Pancreas (tissue), 10 donors: ENCODE results near the gene BCL7A. TPM values are rescaled to one million over a fixed set of nuclear protein-coding genes. Genes with fewer than 3 reads are reported as not detected.

Experiments used
- ATAC-seq, 4 donors: fragments of 200-7000 bp; cut with Tn5 transposase; one replicate each; pipeline versions ENCODE4 v1.8.0 to v1.9.1; 2020; ENCODE audit warnings: mild to moderate bottlenecking in 4 of 4, moderate library complexity in 4 of 4
- DNase-seq, 6 donors: peaks; one replicate each; pipeline ENCODE4 v3.0.0-alpha.2; 2020
- FAIRE-seq: peaks from 2 replicates; lab custom pipeline; 2012; peaks lifted over from hg19 to GRCh38; lab: Jason Lieb, UNC
- H3K27ac ChIP-seq, 4 donors: fragments of 200-600 bp; sonication (generic); 1 replicate in 3 of 4; 2 replicates in 1 of 4; pipeline versions ENCODE4 v1.5.0 to v1.8.0; 2020
- H3K27me3 ChIP-seq, 4 donors: fragments of 200-600 bp; one replicate each; pipeline ENCODE4 v1.8.0; 2021
- H3K36me3 ChIP-seq, 3 donors: fragments of 200-600 bp; sonication (generic) in 1 of 3; one replicate each; pipeline versions ENCODE4 v1.5.0 to v1.8.0; 2020 to 2021
- H3K4me1 ChIP-seq, 3 donors: fragments of 200-600 bp; one replicate each; pipeline ENCODE4 v1.8.0; 2021
- H3K4me3 ChIP-seq, 4 donors: fragments of 200-600 bp; sonication (generic) in 2 of 4; one replicate each; pipeline versions ENCODE4 v1.5.0 to v1.8.0; 2020 to 2021
- H3K9me3 ChIP-seq, 4 donors: fragments of 200-600 bp; one replicate each; pipeline ENCODE4 v1.8.0; 2021
- CTCF ChIP-seq, 4 donors: fragments of 200-600 bp; sonication (generic) in 3 of 4; IDR thresholded peaks; one replicate each; pipeline versions ENCODE4 v1.5.0 to v1.8.0; 2021; ENCODE audit warnings: antibody characterized with exemption in 4 of 4
- WGBS, 2 donors: extraction: QIAGEN DNeasy Blood & Tissue Kit; methylation state at CpG; one replicate each; pipeline ENCODE4 v1.1.7; 2013; 5-methylcytosine and 5-hydroxymethylcytosine counted together
- intact Hi-C, 3 donors: fragments of 100-400 bp; cut with DNase I; formaldehyde crosslinking; loops; one replicate each; pipeline versions ENCODE4 v1.11.1 to v1.14.2; 2022
- polyA plus RNA-seq, 2 donors: library from polyadenylated mRNA; stranded (reverse); fragments of 200-250 nt; gene quantifications; one replicate each; pipeline ENCODE4 v1.2.3, GENCODE V29; 2013
- total RNA-seq, 6 donors: library from RNA; stranded (reverse); fragmentation: NEBNext Ultra II Directional in 4 of 6; extraction: Animal tissue kit (Norgen Biotek cat#: 25700) in 4 of 6; gene quantifications; one replicate each; pipeline versions ENCODE4 v1.2.1 to v1.2.4, GENCODE V29; 2021 to 2023
- donor health status: healthy with polysubstance abuse.
- donor health status: DM: no; HTN: no; CAD: no; lungs with moderate emphysema.
- donor health status: DM: no; HTN: no; CAD: no.
- donor health status: control.
- donor health status: control.
- donor health status: Bipolar disorder and iron deficiency.
- donor health status: DM: yes; HTN: yes; CAD: no.
- donor health status: DM: no; HTN: no; CAD: no.
- donor health status: DM: no; HTN: no; CAD: no.
- donor health status: DM: yes; HTN: yes; CAD: no.

BCL7A gene
- total and polyA plus RNA-seq, 8 donors = 6.9 to 13.4 (median 9.0) TPM

GRCh38 chr12:122072031-122072970, 50.6 kb downstream of the BCL7A start:
- no peaks in the 10 kb centered on the region for H3K9me3 ChIP-seq
- peak overlapping the region in 1 of 4 donors; percentile 39 for H3K27ac ChIP-seq
- WGBS, 2 donors = 46 to 50% methylated on average over 11 of the region's 11 CpGs
- no peak for FAIRE-seq
- intact Hi-C loops = no loop called here
- peak; percentile 53 to 80 (median 66) for ATAC-seq
- H3K4me1 ChIP-seq = peaks cover 0 to 12% (median 5%) of the 10 kb centered on the region in 3 donors
- no peak overlapping the region for H3K4me3 ChIP-seq
- peak in 2 of 6 donors; percentile 30 to 38 for DNase-seq
- TF ChIP-seq CTCF (IDR thresholded peaks at IDR 0.05) = no peak
- no peaks in the 10 kb centered on the region for H3K36me3 ChIP-seq
- H3K27me3 ChIP-seq = no peaks in the 10 kb centered on the region

GRCh38 chr12:122073815-122074214, 52.1 kb downstream of the BCL7A start:
- no peak overlapping the region for H3K27ac ChIP-seq
- DNase-seq = no peak
- no peak for TF ChIP-seq CTCF (IDR thresholded peaks at IDR 0.05)
- WGBS, 2 donors = 87 to 97% methylated on average over 1 of the region's 1 CpG
- intact Hi-C loops = no loop called here
- no peaks in the 10 kb centered on the region for H3K36me3 ChIP-seq
- no peak for ATAC-seq
- no peaks in the 10 kb centered on the region for H3K9me3 ChIP-seq
- no peak overlapping the region for H3K4me3 ChIP-seq
- H3K27me3 ChIP-seq = no peaks in the 10 kb centered on the region
- peaks cover 0 to 17% (median 5%) of the 10 kb centered on the region in 3 donors for H3K4me1 ChIP-seq
- no peak for FAIRE-seq

GRCh38 chr12:122076743-122077495, 55.2 kb downstream of the BCL7A start:
- DNase-seq (peak in 1 of 6 donors; percentile 42), ATAC-seq (no peak), FAIRE-seq (no peak)
- Histone ChIP-seq H3K4me1 (peaks cover 5 to 20% (median 6%) of the 10 kb centered on the region in 3 donors), H3K27ac (peak overlapping the region in 1 of 4 donors; percentile 74), H3K36me3 (no peaks in the 10 kb centered on the region), H3K4me3 (no peak overlapping the region), H3K27me3 (no peaks in the 10 kb centered on the region), H3K9me3 (no peaks in the 10 kb centered on the region)
- 76 to 83% methylated on average over 10 of the region's 10 CpGs for WGBS, 2 donors
- intact Hi-C loops = no loop called here
- TF ChIP-seq CTCF (IDR thresholded peaks at IDR 0.05) = no peak

GRCh38 chr12:122078141-122079032, 56.7 kb downstream of the BCL7A start, which contains the start of gene MLXIP:
TSS of gene MLXIP (plus strand) at chr12:122078756. CDS start at chr12:122078854, 98 bp downstream.
- Histone ChIP-seq H3K4me1 (peaks cover 10 to 29% (median 14%) of the 10 kb centered on the region in 3 donors), H3K36me3 (no peaks in the 10 kb centered on the region), H3K4me3 (peak within 1 kb of the TSS; percentile 55 to 88 (median 80)), H3K9me3 (no peaks in the 10 kb centered on the region), H3K27ac (peak within 1 kb of the TSS; percentile 74 to 78 (median 74)), H3K27me3 (no peaks in the 10 kb centered on the region)
- WGBS, 2 donors = 1% methylated on average over 60 to 113 of the region's 113 CpGs
- FAIRE-seq (no peak), ATAC-seq (peak; percentile 76 to 85 (median 82)), DNase-seq (peak; percentile 93 to 98 (median 95))
- intact Hi-C loops = no loop called here
- no peak for TF ChIP-seq CTCF (IDR thresholded peaks at IDR 0.05)
